Adrenal gland (tissue), 5 donors: ENCODE measurements around the gene SLC38A9.

Experiments used
- POLR2A ChIP-seq, 2 donors: fragments of 450-650 bp; IDR thresholded peaks; one replicate each; pipeline ENCODE4 v1.6.1; 2017; ENCODE audit warnings: antibody characterized with exemption in 2 of 2, mild to moderate bottlenecking in 2 of 2, moderate library complexity in 1 of 2
- TF ChIP-seq, protein P1 (sequence below), 6 experiments: fragments of 450-650 bp in 4 of 6; fragments of 200-600 bp in 2 of 6; sonication (generic) in 1 of 6; IDR thresholded peaks; 1 replicate in 5 of 6; 2 replicates in 1 of 6; pipeline versions ENCODE4 v1.5.1 to v1.8.0; 2016 to 2021; ENCODE audit warnings: antibody characterized with exemption in 6 of 6, mild to moderate bottlenecking in 2 of 6, moderate library complexity in 1 of 6
- donor health status: DM: no; HTN: no; CAD: no.

DNA sequence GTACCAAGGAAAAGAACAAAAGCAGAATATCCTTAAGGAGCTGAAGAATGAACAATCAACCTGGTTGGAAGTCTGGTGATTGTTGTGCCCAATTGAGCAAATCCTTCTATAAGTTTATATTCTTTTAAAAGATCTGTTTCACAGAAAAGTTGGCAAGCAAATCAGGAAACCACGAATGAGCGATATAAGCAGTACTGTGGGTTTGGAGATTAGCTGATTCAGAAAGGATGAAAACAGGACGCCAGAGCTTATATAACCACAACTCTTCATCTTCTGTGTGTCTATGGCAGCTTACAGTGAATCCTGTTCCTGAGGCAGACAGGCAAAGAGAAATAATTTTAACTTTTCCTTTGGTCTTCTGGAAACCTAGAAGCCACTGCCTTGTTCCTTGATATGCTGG, 61.7 kb downstream of the SLC38A9 start:
- TF ChIP-seq, protein P1, sequence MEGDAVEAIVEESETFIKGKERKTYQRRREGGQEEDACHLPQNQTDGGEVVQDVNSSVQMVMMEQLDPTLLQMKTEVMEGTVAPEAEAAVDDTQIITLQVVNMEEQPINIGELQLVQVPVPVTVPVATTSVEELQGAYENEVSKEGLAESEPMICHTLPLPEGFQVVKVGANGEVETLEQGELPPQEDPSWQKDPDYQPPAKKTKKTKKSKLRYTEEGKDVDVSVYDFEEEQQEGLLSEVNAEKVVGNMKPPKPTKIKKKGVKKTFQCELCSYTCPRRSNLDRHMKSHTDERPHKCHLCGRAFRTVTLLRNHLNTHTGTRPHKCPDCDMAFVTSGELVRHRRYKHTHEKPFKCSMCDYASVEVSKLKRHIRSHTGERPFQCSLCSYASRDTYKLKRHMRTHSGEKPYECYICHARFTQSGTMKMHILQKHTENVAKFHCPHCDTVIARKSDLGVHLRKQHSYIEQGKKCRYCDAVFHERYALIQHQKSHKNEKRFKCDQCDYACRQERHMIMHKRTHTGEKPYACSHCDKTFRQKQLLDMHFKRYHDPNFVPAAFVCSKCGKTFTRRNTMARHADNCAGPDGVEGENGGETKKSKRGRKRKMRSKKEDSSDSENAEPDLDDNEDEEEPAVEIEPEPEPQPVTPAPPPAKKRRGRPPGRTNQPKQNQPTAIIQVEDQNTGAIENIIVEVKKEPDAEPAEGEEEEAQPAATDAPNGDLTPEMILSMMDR (IDR thresholded peaks at IDR 0.05): no peak
- no peak for TF ChIP-seq POLR2A (IDR thresholded peaks at IDR 0.05)
